Endothelial cell of umbilical vein (primary cell): ENCODE results near the gene PELI2. TPM values are rescaled to one million over a fixed set of nuclear protein-coding genes. Genes with fewer than 3 reads are reported as not detected.

ENCODE experiments used
- BruUV-seq: library from RNA; stranded (reverse); fragments of 400-500 nt; replicated peaks from 2 replicates; lab custom pipeline; 2021; lab: Mats Ljungman, UMichigan
- CTCF ChIA-PET: fragments of 300-600, 350-600 bp; sonication (Branson Sonifier 250); formaldehyde crosslinking; loops from one replicate; lab custom pipeline; 2021; ENCODE audit warnings: antibody characterized with exemption, inconsistent platforms; lab: Charles Lee
- POLR2A ChIA-PET: fragments of 300-600, 350-600 bp; sonication (Branson Sonifier 250); formaldehyde crosslinking; loops from one replicate; lab custom pipeline; 2021; ENCODE audit warnings: antibody characterized with exemption, inconsistent platforms; lab: Charles Lee
- DNase-seq: peaks from one replicate; pipeline ENCODE4 v3.0.0-alpha.2; 2011; ENCODE audit warnings: low read depth, low spot score
- FAIRE-seq: peaks from 2 replicates; lab custom pipeline; 2011; peaks lifted over from hg19 to GRCh38; lab: Jason Lieb, UNC
- H2AFZ ChIP-seq: 2 replicates; pipeline ENCODE4 v1.6.0; 2012; ENCODE audit warnings: low read depth, low read length, control low read depth, inconsistent platforms
- H3K27ac ChIP-seq: 2 replicates; pipeline ENCODE4 v1.5.1; 2011; ENCODE audit warnings: low read depth, mild to moderate bottlenecking, control low read depth, low read length, moderate library complexity; ENCODE audit not compliant: insufficient read depth
- H3K27me3 ChIP-seq, 2 experiments: 2 replicates each; pipeline versions ENCODE4 v1.6.0 to v1.6.1; 2011; ENCODE audit warnings: low read length in 2 of 2, mixed read lengths in 1 of 2; ENCODE audit not compliant: control insufficient read depth in 2 of 2, insufficient read depth in 2 of 2
- H3K36me3 ChIP-seq, 2 experiments: 2 replicates in 1 of 2; 3 replicates in 1 of 2; pipeline ENCODE4 v1.5.1; 2011; ENCODE audit warnings: low read length in 2 of 2, mild to moderate bottlenecking in 1 of 2, moderate library complexity in 1 of 2; ENCODE audit not compliant: control insufficient read depth in 2 of 2, insufficient read depth in 2 of 2; ENCODE audit errors: extremely low read depth in 1 of 2
- H3K4me1 ChIP-seq: 3 replicates; pipeline ENCODE4 v1.5.1; 2011; ENCODE audit warnings: mild to moderate bottlenecking, low read length; ENCODE audit not compliant: control insufficient read depth, insufficient read depth; ENCODE audit errors: extremely low read depth
- H3K4me2 ChIP-seq: 2 replicates; pipeline ENCODE4 v1.6.1; 2011; ENCODE audit warnings: low read length, control low read depth, mixed read lengths; ENCODE audit not compliant: insufficient read depth
- H3K4me3 ChIP-seq, 3 experiments: fragments of 200-600 bp in 1 of 3; sonication (generic), shearing (Covaris generic) in 1 of 3; replicated peaks in 1 of 3; 2 replicates each; pipeline ENCODE4 v1.5.1; 2011 to 2016; ENCODE audit warnings: control low read depth in 3 of 3, low read length in 3 of 3, mild to moderate bottlenecking in 2 of 3, inconsistent platforms in 1 of 3, low read depth in 1 of 3, moderate library complexity in 1 of 3; ENCODE audit not compliant: insufficient read depth in 1 of 3
- H3K79me2 ChIP-seq: 2 replicates; pipeline ENCODE4 v1.6.0; 2012; ENCODE audit warnings: low read length, inconsistent platforms; ENCODE audit not compliant: control insufficient read depth, insufficient read depth
- H3K9ac ChIP-seq: replicated peaks from 2 replicates; pipeline ENCODE3; 2011; ENCODE audit warnings: low read length, control low read depth; ENCODE audit not compliant: insufficient read depth; ENCODE audit errors: extremely low read depth
- H3K9me1 ChIP-seq: replicated peaks from 3 replicates; pipeline ENCODE4 v1.6.0; 2011; ENCODE audit warnings: mild to moderate bottlenecking, low read length; ENCODE audit not compliant: control insufficient read depth, insufficient read depth; ENCODE audit errors: extremely low read depth
- H3K9me3 ChIP-seq: replicated peaks from 2 replicates; pipeline ENCODE4 v1.5.1; 2012; ENCODE audit warnings: low read length, inconsistent platforms; ENCODE audit not compliant: control insufficient read depth, insufficient read depth
- H4K20me1 ChIP-seq: replicated peaks from 2 replicates; pipeline ENCODE3; 2011; ENCODE audit warnings: mild to moderate bottlenecking, low read length; ENCODE audit not compliant: control insufficient read depth, insufficient read depth; ENCODE audit errors: extremely low read depth
- EZH2 ChIP-seq: IDR thresholded peaks from 2 replicates; pipeline ENCODE4 v1.6.1; 2012; ENCODE audit warnings: borderline replicate concordance, low read depth, mild to moderate bottlenecking, moderate library complexity, low read length, inconsistent platforms; ENCODE audit not compliant: severe bottlenecking
- FOS ChIP-seq: IDR thresholded peaks from 2 replicates; pipeline ENCODE4 v1.6.1; 2011; ENCODE audit warnings: mild to moderate bottlenecking, low read length, moderate library complexity, borderline replicate concordance; ENCODE audit not compliant: insufficient read depth
- GATA2 ChIP-seq: IDR thresholded peaks from 2 replicates; pipeline ENCODE4 v1.7.0; 2011; ENCODE audit warnings: low read depth, mild to moderate bottlenecking, moderate library complexity, mixed read lengths, low read length; ENCODE audit not compliant: insufficient read length, insufficient read depth
- JUN ChIP-seq: IDR thresholded peaks from 2 replicates; pipeline ENCODE4 v1.6.1; 2011; ENCODE audit warnings: borderline replicate concordance, low read depth; ENCODE audit not compliant: insufficient read length, insufficient read depth
- dilution Hi-C: fragments of 300-500 bp; cut with MboI; formaldehyde crosslinking; loops from one replicate; pipeline ENCODE4 v1.15.0; 2019; ENCODE audit warnings: low sequenced_read_pairs; ENCODE audit not compliant: extremely low pct_ligation_motif_present
- intact Hi-C: fragments of 100-400 bp; cut with micrococcal nuclease; formaldehyde crosslinking; loops from one replicate; pipeline ENCODE4 v1.10.0; 2022
- polyA plus RNA-seq, 4 experiments: library from polyadenylated mRNA; depleted of rRNA in 3 of 4; stranded (reverse) in 3 of 4; unstranded in 1 of 4; fragments of >200 nt; gene quantifications; 2 replicates each; pipeline versions ENCODE4 v1.2.1 to v1.2.3, GENCODE V29; 2011 to 2012; ENCODE audit warnings: missing spikeins in 1 of 4
- total RNA-seq: library from RNA; stranded (reverse); gene quantifications from 2 replicates; pipeline ENCODE4 v1.2.3, GENCODE V29; 2021

The PELI2 gene
- total and polyA plus RNA-seq, 2 donors (not counting 3 experiments of a cell fraction or from before 2014, with no cell fraction given): 11.5 to 13.0 TPM

- Histone ChIP-seq H2AFZ (peak overlapping the region; percentile 2), H3K9ac (peak overlapping the region; percentile 27), H3K79me2 (no peaks in the 10 kb centered on the region), H3K27ac (peak overlapping the region; percentile 56), H3K4me2 (peak overlapping the region; percentile 64), H3K4me3 (no peak overlapping the region), H3K36me3 (no peaks in the 10 kb centered on the region), H3K9me1 (no peaks in the 10 kb centered on the region), H3K9me3 (no peaks in the 10 kb centered on the region), H3K27me3 (no peaks in the 10 kb centered on the region), H4K20me1 (no peaks in the 10 kb centered on the region), H3K4me1 (peaks cover 42% of the 10 kb centered on the region)
- FAIRE-seq: peak; percentile 4
- BruUV-seq: no TSS peak
- TF ChIP-seq JUN (peak; percentile 7), EZH2 (no peak)
- ChIA-PET POLR2A (interaction anchor here (1.0 kb wide), 1 partner anchor 631 kb away, joined by 4 read pairs; no protein-coding TSS in a partner anchor), CTCF (interaction anchor here (0.8 to 2.7 kb wide), 11 partner anchors 7 to 904 kb away, joined by 3 to 50 read pairs (median 4); no protein-coding TSS in a partner anchor)
- DNase-seq: peak; percentile 55
- intact Hi-C loops (loop anchor here (1.0 to 2.0 kb wide), 7 partner anchors 9 to 895 kb away; no protein-coding TSS in a partner anchor), dilution Hi-C loops (no loop called here)
These were observed 223.7 kb downstream of the PELI2 start for GRCh38 chr14:56341766-56342493.

GRCh38 chr14:56342494-56342942 is 224.3 kb downstream of the PELI2 start:
- Histone ChIP-seq H3K9ac (peak overlapping the region; percentile 46), H2AFZ (peak overlapping the region; percentile 56), H3K9me1 (no peaks in the 10 kb centered on the region), H4K20me1 (no peaks in the 10 kb centered on the region), H3K9me3 (no peaks in the 10 kb centered on the region), H3K4me2 (peak overlapping the region; percentile 64), H3K27me3 (no peaks in the 10 kb centered on the region), H3K36me3 (no peaks in the 10 kb centered on the region), H3K4me3 (peak overlapping the region in 1 of 3 experiments; percentile 21), H3K27ac (peak overlapping the region; percentile 83), H3K4me1 (peaks cover 42% of the 10 kb centered on the region), H3K79me2 (no peaks in the 10 kb centered on the region)
- POLR2A ChIA-PET: interaction anchor here (1.0 kb wide), 1 partner anchor 631 kb away, joined by 4 read pairs; no protein-coding TSS in a partner anchor
- peak; percentile 82 for DNase-seq
- intact Hi-C loops (loop anchor here (1.0 to 2.0 kb wide), 5 partner anchors 9 to 143 kb away; no protein-coding TSS in a partner anchor), dilution Hi-C loops (no loop called here)
- CTCF ChIA-PET: interaction anchor here (0.7 to 2.3 kb wide), 10 partner anchors 8 to 904 kb away, joined by 3 to 24 read pairs (median 4); no protein-coding TSS in a partner anchor
- FAIRE-seq: peak; percentile 88
- TF ChIP-seq GATA2 (peak; percentile 83), JUN (no peak), FOS (peak; percentile 59)
- no TSS peak for BruUV-seq
